Spleen (tissue), 7 donors: ENCODE results near the gene CCNT2.

ENCODE experiments used
- POLR2A ChIP-seq, 3 donors: fragments of 450-650 bp; IDR thresholded peaks; one replicate each; pipeline ENCODE4 v1.5.1; 2017; ENCODE audit warnings: antibody characterized with exemption in 3 of 3, mild to moderate bottlenecking in 1 of 3
- POLR2AphosphoS5 ChIP-seq, 3 donors: sonication (generic); formaldehyde crosslinking; IDR thresholded peaks; one replicate each; pipeline ENCODE4 v1.5.1; 2017; ENCODE audit warnings: antibody characterized with exemption in 3 of 3
- TF ChIP-seq, protein P1 (sequence below), 11 experiments: fragments of 200-600 bp in 7 of 11; fragments of 450-650 bp in 4 of 11; sonication (generic) in 4 of 11; IDR thresholded peaks in 8 of 11; conservative IDR thresholded peaks in 3 of 11; 1 replicate in 7 of 11; 2 replicates in 4 of 11; pipeline versions ENCODE4 v1.4.0 to v1.8.0; 2016 to 2021; ENCODE audit warnings: antibody characterized with exemption in 11 of 11, inconsistent platforms in 4 of 11, mild to moderate bottlenecking in 1 of 11
- donor health status: DM: no; HTN: no; CAD: no; lungs with moderate emphysema.
- donor health status: DM: no; HTN: no; CAD: no.
- donor health status: DM: no; HTN: no; CAD: no.

DNA sequence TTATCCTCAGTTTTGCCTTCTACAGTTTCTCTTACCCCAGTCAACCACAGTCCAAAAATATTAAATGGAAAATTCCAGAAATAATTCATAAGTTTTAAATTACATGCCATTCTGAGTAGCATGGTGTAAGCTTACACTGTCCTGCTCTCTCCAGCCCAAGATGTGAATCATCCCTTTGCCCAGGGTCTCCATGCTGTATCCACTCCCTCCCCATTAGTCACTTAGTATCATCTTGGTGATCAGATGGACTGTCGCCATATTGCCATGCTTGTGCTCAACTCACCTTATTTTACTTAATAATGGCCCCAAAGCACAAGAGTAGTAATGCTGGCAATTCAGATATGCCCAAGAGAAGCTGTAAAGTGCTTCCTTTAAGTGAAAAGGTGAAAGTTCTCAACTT, 18.5 kb upstream of the CCNT2 start:
- TF ChIP-seq, protein P1, sequence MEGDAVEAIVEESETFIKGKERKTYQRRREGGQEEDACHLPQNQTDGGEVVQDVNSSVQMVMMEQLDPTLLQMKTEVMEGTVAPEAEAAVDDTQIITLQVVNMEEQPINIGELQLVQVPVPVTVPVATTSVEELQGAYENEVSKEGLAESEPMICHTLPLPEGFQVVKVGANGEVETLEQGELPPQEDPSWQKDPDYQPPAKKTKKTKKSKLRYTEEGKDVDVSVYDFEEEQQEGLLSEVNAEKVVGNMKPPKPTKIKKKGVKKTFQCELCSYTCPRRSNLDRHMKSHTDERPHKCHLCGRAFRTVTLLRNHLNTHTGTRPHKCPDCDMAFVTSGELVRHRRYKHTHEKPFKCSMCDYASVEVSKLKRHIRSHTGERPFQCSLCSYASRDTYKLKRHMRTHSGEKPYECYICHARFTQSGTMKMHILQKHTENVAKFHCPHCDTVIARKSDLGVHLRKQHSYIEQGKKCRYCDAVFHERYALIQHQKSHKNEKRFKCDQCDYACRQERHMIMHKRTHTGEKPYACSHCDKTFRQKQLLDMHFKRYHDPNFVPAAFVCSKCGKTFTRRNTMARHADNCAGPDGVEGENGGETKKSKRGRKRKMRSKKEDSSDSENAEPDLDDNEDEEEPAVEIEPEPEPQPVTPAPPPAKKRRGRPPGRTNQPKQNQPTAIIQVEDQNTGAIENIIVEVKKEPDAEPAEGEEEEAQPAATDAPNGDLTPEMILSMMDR (IDR thresholded peaks at IDR 0.05 in 8 of 11, conservative IDR thresholded peaks at IDR 0.05 in 3 of 11), result no peak
- no peak for TF ChIP-seq POLR2AphosphoS5 (IDR thresholded peaks at IDR 0.05)
- no peak for TF ChIP-seq POLR2A (IDR thresholded peaks at IDR 0.05)
